HL-60 (cell line): ENCODE data around the gene PROM2.

Experiments used
- DNase-seq, 2 experiments: peaks; one replicate each; pipeline ENCODE4 v3.0.0-alpha.2; 2010 to 2020; ENCODE audit warnings: low read depth in 1 of 2, low spot score in 1 of 2
- H3K27ac ChIP-seq: fragments of 250-450 bp; sonication (Bioruptor Pico); replicated peaks from 2 replicates; pipeline ENCODE4 v1.5.1; 2020; ENCODE audit warnings: mild to moderate bottlenecking, moderate library complexity
- H3K27me3 ChIP-seq: fragments of 250-450 bp; sonication (Bioruptor Pico); 2 replicates; pipeline ENCODE4 v1.5.1; 2021; ENCODE audit warnings: mild to moderate bottlenecking, moderate library complexity; ENCODE audit not compliant: insufficient read depth, poor library complexity, severe bottlenecking
- H3K4me3 ChIP-seq: replicated peaks from 2 replicates; pipeline ENCODE4 v1.5.1; 2011; ENCODE audit warnings: mild to moderate bottlenecking, control low read depth, low read length; ENCODE audit not compliant: insufficient read depth
- GABPA ChIP-seq: IDR thresholded peaks from 2 replicates; pipeline ENCODE4 v1.6.1; 2012; ENCODE audit warnings: low read depth
- POLR2AphosphoS5 ChIP-seq: IDR thresholded peaks from 2 replicates; pipeline ENCODE4 v1.6.1; 2012; ENCODE audit warnings: low read depth
- REST ChIP-seq: IDR thresholded peaks from 2 replicates; pipeline ENCODE4 v1.6.1; 2012; ENCODE audit warnings: low read depth; ENCODE audit not compliant: insufficient replicate concordance
- SPI1 ChIP-seq: IDR thresholded peaks from 2 replicates; pipeline ENCODE4 v1.6.1; 2012; ENCODE audit warnings: low read depth, mild to moderate bottlenecking, borderline replicate concordance
- TF ChIP-seq, protein P1 (sequence below): IDR thresholded peaks from one replicate; pipeline ENCODE4 v1.5.1; 2011; ENCODE audit warnings: low read length, control low read depth, inconsistent platforms; ENCODE audit not compliant: insufficient read depth

PROM2 gene

DNA sequence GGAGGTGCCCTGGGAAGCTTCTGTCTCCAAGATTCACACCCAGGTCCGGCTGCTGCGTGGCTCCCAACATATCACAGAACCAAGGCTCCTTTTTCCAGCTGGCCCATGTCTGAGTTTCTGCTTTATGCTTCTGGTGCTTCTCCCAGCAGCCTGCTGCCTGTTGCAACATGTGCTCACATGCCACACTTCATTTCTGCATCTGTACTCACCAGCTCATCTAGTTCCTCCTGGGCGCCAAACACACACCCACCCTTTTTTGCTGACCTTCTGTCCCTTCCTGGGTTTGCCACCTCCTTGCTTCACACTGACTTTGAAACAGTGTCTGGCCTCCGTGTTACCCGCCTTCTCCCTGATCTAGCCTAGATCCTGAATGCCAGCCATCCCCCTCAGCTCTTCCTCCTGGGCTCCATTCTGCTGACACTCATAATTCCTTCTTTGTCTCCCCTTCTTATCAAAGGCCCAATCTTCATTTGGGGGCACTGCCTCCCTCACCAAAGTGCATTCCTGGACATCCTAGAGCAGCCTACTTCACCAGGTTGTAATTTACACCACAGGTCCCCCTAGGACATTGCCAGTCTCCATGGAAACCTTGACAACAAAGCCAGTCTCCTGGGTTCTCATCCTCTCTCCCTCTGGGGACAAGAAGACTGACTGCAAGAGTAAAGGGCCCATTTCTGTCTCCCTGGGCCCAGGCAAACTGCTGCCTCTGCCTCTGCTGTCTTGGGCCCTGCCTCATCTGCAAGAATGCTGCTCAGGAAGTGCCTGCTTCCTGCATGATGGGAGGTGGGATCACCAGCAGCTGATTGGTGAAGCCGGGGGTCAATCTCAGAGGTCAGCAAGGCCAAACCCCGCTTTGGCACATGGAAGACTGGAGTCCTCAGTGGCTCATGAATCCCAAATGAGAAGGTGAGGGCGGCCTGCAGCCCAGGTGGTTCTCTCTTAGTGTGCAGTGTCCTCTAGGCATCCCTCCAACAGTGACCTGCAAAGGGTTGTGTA is 13.9 kb upstream of the PROM2 start:
- TF ChIP-seq POLR2AphosphoS5 (peak; percentile 49; the same call in 1 of the 2 replicates), GABPA (no peak), SPI1 (peak; percentile 5; the same call in 1 of the 2 replicates)
- DNase-seq: peak; percentile 51 to 92
- Histone ChIP-seq H3K27me3 (no peaks in the 10 kb centered on the region), H3K27ac (peak overlapping the region; percentile 44), H3K4me3 (no peak overlapping the region)

DNA sequence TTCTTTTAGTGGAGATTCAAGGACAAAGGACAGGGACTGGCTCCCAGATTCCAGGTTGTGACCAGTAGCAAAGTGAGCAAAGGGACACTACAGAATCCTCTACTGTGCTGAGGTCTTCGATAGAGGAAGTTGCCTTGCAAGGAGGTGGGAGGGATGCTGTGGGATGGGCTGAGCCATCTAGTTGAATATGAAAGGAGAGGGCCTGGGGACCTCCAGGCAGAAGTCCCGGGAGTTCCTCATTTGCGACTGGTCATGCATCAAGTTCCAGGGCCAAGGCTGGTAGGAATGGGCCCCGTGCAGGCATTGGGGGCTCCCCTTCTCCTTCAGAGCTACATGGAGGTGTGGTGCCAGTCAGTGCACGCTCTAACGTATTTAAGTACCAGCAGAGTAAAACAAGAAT is 12.6 kb upstream of the PROM2 start:
- TF ChIP-seq, protein P1, sequence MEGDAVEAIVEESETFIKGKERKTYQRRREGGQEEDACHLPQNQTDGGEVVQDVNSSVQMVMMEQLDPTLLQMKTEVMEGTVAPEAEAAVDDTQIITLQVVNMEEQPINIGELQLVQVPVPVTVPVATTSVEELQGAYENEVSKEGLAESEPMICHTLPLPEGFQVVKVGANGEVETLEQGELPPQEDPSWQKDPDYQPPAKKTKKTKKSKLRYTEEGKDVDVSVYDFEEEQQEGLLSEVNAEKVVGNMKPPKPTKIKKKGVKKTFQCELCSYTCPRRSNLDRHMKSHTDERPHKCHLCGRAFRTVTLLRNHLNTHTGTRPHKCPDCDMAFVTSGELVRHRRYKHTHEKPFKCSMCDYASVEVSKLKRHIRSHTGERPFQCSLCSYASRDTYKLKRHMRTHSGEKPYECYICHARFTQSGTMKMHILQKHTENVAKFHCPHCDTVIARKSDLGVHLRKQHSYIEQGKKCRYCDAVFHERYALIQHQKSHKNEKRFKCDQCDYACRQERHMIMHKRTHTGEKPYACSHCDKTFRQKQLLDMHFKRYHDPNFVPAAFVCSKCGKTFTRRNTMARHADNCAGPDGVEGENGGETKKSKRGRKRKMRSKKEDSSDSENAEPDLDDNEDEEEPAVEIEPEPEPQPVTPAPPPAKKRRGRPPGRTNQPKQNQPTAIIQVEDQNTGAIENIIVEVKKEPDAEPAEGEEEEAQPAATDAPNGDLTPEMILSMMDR: no peak
- TF ChIP-seq SPI1 (peak; percentile 75), REST (no peak), POLR2AphosphoS5 (no peak)
- Histone ChIP-seq H3K4me3 (no peak overlapping the region), H3K27ac (no peak overlapping the region), H3K27me3 (no peaks in the 10 kb centered on the region)
- peak in 1 of 2 experiments; percentile 67 for DNase-seq

DNA sequence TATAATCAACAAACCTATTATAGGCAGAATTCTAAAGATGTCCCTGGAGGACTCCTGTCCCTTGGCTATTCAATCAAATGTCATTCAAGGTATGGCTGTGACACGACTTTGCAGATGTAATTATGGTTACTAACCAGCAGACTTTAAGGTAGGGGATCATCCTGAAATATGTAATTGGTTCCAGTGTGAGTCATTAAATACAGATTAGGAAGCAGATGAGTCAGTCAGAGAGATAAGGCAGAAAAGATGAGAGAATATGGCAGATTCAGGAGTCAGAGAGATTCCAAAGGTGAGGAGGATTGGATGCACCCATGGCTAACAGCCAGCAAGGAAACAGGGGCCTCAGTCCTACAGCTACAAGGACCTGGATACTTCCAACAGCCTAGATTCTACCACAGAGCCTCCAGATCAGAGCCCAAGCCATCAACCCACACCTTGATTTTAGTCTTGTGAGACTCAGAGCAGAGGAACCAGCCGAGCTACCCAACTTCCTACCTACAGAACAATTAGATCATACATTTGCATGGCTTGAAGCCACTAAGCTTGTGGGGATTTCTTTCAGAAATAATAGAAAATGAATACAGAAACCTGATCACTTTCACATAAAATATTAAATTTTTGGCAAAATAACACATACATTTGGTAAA is 11.2 kb upstream of the PROM2 start:
- Histone ChIP-seq H3K27me3 (no peaks in the 10 kb centered on the region), H3K4me3 (no peak overlapping the region), H3K27ac (no peak overlapping the region)
- no peak for DNase-seq
- TF ChIP-seq GABPA: no peak
- TF ChIP-seq, protein P1: no peak

GRCh38 chr2:95264624-95265023 is 9.6 kb upstream of the PROM2 start:
- Histone ChIP-seq H3K4me3 (no peak overlapping the region), H3K27ac (no peak overlapping the region), H3K27me3 (no peaks in the 10 kb centered on the region)
- DNase-seq: no peak
- TF ChIP-seq GABPA (no peak), REST (no peak), POLR2AphosphoS5 (no peak), SPI1 (no peak)
- TF ChIP-seq, protein P1: no peak
